ENCODE results near the gene ZIM2.
"Not testable (repeated sequence)": the region's sequence is repeated elsewhere in the genome, so short reads cannot be mapped to it uniquely, and the experiment has no call there.

The ZIM2 gene

GRCh38 chr19:56840451-56841192, at the start of gene ZIM2, which contains the start of gene PEG3:
ZIM2 (minus strand) TSS chr19:56840726; CDS start chr19:56824277, 16,449 bp downstream.
PEG3 (minus strand) TSS chr19:56840726; CDS start chr19:56824655, 16,071 bp downstream.
- no peak for DNase-seq (ENCODE audit: low read depth)

DNA sequence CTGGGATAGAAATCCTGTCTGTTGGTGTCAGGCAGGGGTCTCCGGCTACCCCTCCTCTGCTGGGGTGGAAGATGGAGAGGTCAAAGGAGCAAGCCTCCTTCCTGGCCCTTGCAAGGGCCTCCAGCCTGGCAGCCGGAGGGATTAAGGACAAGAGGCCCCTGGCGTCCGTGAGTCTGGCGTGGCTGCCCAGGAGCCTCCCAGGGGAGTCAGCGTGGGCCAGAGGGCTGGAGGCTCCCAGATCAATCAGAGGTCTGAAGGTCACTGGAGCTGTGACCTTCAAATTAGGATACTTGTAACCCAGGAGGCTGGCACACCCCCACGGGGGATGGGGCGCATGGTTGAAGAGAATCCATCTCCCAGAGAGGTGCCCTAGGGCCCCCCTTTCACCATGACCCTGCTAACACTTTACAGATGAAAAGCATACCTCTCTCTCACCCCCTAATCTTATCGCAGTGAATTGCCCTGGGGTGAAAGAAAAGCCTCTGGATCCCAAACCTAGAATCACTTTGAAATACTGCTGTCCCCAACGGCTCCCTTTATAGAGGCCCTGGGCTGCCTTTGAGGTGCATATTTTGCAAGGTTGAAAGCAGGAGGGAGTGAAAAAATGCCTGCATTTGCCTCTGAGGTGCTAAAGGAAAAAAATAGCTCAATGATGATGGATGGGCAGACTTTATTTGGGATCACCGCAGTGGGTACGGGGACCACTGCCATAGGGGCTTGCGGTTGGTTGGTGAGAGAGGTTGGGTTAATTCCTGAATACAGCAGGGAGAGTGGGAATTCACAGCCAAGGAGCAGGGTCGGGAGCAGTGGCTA, 44.9 kb upstream of the ZIM2 start:
- DNase-seq (ENCODE audit: low read depth) = no peak

GRCh38 chr19:56884441-56884840, 43.9 kb upstream of the ZIM2 start:
- no peak for DNase-seq (ENCODE audit: low read depth)

- no peak for DNase-seq (ENCODE audit: low read depth)
Observed at GRCh38 chr19:56880592-56881190, 40.2 kb upstream of the ZIM2 start.

GRCh38 chr19:56877069-56877715, 36.7 kb upstream of the ZIM2 start:
- no peak for DNase-seq (ENCODE audit: low read depth)

DNA sequence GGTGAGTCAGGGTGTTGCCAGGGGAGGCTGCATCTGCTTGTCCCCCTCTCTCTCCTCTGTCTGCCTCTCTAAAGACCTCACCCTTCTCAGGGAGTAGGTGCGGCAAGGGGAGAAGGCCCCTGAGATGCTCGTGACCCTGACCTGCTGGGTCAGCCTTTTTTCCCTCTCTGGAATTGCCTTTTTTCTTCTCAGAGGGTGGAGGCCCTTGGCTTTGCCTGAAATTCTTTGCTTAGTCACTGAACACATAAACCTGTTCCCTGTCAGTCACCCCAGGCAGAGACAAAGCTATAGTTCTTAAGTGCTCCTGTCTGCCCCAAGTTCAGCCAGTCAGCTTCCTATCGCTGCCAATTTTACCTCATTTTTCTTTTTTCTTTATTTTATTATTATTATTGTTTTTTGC, 35.2 kb upstream of the ZIM2 start:
- DNase-seq (ENCODE audit: low read depth) = no peak

GRCh38 chr19:56874530-56874929, 34.0 kb upstream of the ZIM2 start:
- no peak for DNase-seq (ENCODE audit: low read depth)

DNA sequence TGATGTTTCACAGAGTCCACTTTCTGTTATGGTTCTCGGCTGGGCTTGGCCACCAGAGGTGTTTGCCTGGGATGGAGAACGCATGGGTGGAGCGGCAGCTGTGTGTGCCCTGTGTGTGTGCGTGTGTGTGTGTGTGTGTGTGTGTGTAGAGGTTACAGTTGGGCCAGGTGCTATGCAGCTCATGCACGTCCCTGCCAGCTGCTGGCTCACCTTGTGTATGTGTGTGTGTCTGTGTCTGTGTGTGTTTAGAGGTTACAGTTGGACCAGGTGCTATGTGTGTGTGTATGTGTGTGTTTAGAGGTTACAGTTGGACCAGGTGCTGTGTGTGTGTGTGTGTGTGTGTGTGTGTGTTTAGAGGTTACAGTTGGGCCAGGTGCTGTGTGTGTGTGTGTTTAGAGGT, 33.0 kb upstream of the ZIM2 start:
- DNase-seq (ENCODE audit: low read depth) = no peak

DNA sequence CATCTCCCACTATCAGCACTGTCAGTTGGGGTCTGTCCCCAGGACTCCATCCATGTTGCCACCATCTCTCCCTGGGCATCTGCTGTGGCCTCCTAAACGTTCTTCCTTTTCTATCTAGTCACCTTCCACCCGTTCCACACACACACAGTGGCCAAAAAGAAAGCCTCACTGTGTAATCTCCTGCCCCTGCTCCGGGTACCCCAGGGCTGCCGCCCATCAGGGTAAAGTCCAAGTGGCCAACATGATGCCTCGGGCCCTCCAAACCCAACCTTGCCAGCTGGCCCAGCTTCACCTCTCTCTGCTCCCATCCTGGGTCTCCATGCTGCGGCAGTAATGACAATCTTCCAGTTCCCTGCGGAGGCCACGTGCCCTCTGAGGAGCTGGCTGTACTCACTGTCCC, 29.4 kb upstream of the ZIM2 start:
- no peak for DNase-seq (ENCODE audit: low read depth)

- no peak for DNase-seq (ENCODE audit: low read depth)
Observed at GRCh38 chr19:56868446-56868845, 27.9 kb upstream of the ZIM2 start.

GRCh38 chr19:56866538-56866937, 26.0 kb upstream of the ZIM2 start:
- DNase-seq (ENCODE audit: low read depth) = no peak

- DNase-seq (ENCODE audit: low read depth) = no peak
Observed at GRCh38 chr19:56864443-56865125, 24.1 kb upstream of the ZIM2 start.

- no peak for DNase-seq (ENCODE audit: low read depth)
Observed at GRCh38 chr19:56862741-56863140, 22.2 kb upstream of the ZIM2 start.

DNA sequence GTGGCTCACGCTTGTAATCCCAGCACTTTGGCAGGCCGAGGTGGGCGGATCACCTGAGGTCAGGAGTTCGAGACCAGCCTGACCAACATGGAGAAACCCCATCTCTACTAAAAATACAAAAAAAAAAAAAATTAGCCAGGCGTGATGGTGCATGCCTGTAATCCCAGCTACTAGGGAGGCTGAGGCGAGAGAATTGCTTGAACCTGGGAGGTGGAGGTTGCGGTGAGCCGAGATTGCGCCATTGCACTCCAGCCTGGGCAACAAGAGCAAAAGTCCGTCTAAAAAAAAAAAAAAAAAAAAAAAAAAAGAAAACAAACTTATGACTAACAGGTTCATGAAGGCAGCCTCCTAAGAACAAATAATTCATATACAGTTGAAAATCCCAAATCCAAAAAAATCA, 19.9 kb upstream of the ZIM2 start:
- DNase-seq (ENCODE audit: low read depth) = not testable (repeated sequence)

- DNase-seq (ENCODE audit: low read depth) = no peak
Observed at GRCh38 chr19:56858026-56858425, 17.5 kb upstream of the ZIM2 start.

GRCh38 chr19:56856822-56857221, 16.3 kb upstream of the ZIM2 start:
- DNase-seq (ENCODE audit: low read depth) = no peak

- not testable (repeated sequence) for DNase-seq (ENCODE audit: low read depth)
Observed at GRCh38 chr19:56852361-56852760, 11.8 kb upstream of the ZIM2 start.

DNA sequence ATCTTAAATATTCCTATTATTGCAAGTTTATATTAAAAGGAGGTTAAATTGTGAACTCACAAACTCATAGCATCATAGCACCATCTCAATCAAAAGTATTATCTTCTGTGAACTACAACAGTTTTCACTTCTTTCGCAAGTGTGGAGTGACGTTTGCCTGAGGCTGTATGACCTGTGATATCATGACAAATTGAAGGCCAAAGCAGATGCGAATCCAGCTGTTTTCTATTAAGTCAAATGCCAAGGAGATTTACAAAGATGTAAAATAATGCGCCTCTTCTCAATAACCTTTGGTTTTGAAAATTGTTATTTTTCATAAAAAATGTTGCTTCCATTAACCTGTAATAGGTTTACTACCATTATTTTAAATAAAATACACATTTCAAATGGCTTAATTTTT, 7.6 kb upstream of the ZIM2 start:
- DNase-seq (ENCODE audit: low read depth) = no peak

GRCh38 chr19:56842412-56842811, 1.9 kb upstream of the ZIM2 start:
- no peak for DNase-seq (ENCODE audit: low read depth)

DNA sequence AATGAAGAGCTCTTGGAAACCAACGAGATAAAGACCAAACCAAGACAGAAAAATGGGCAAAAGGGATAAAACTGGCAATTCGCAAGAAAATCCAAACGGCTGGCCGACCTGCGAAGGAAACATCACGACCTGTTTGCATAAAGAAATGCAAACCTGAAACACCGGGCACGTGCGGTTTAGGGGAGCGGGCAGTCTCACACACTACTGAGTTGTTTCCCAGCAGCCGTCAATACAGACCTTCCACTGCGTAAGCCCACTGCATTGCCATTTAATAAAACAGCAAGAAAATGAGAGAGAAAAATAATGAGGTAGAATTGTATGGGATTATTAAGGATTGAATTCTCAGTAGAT, 642 bp upstream of the ZIM2 start:
- no peak for DNase-seq (ENCODE audit: low read depth)

DNA sequence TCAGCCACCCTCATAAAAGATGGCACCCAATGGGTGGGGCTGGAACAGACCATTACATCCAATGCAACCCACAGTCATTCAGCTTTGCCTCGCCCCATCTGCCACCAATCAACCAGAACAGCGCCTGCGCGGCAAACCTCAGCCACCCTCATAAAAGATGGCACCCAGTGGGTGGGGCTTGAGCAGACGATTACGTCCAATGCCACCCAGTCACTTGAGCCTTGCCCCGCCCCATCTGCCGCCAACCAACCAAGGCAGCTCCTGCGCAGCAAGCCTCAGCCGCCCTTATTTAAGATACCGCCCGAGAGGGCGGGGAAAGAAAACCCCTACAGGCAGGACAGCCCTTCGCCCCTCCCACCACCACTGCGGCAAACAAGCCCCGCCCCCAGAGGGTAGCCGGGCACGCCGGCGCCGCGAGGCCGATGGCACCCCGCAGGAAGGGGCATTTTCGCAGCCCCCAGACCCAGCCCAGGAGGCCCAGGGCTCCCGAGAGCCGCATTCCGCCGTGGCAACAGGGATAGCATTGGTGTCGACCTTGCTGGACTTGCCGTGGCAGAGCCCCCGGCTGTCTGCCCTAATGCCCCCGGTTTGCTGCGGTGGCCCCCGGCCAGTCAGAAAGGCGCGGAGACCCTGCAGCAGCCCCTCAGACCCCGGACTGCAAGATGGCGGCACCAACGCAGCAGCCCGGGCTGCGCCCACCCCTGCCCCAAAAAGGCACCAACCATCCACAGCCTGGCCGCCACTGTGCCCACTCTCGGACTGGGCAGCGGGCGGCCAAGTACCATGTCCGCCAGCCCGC, 675 bp downstream of the ZIM2 start:
- DNase-seq (ENCODE audit: low read depth) = no peak

Measured in activated gamma-delta T cell treated with anti-CD3 and anti-CD28 coated beads, Interleukin-2, amount 50 U/mL, for 16 hours (primary cell).